SK-N-SH treated with all-trans-retinoic acid at 6 μM for 48 hours (cell line): ENCODE results near the gene ZC3H15.
A peak's percentile ranks its signal among the peaks of the same experiment; 100 is the strongest.

Experiments
- ATAC-seq: fragments of 200-7000 bp; cut with Tn5 transposase; 3 replicates; pipeline ENCODE4 v1.9.1; 2020; ENCODE audit warnings: mild to moderate bottlenecking, moderate library complexity
- ARNTL ChIP-seq: fragments of 450-650 bp; formaldehyde crosslinking; IDR thresholded peaks from 2 replicates; pipeline ENCODE4 v1.5.0; 2020; ENCODE audit warnings: low read depth, mild to moderate bottlenecking, moderate library complexity, borderline replicate concordance
- BACH2 ChIP-seq: fragments of 250-450 bp; sonication (Bioruptor Pico); IDR thresholded peaks from 2 replicates; pipeline ENCODE4 v1.9.0; 2021; ENCODE audit warnings: mild to moderate bottlenecking, borderline replicate concordance
- CREB5 ChIP-seq: fragments of 250-450 bp; sonication (Bioruptor Pico); IDR thresholded peaks from 2 replicates; pipeline ENCODE4 v1.5.1; 2020; ENCODE audit warnings: low read depth, mild to moderate bottlenecking, moderate library complexity
- CSRNP3 ChIP-seq: fragments of 250-450 bp; sonication (Bioruptor Pico); IDR thresholded peaks from 2 replicates; pipeline ENCODE4 v1.5.1; 2021; ENCODE audit warnings: mild to moderate bottlenecking, moderate library complexity
- ESRRG ChIP-seq: fragments of 250-450 bp; sonication (Bioruptor Pico); IDR thresholded peaks from 2 replicates; pipeline ENCODE4 v1.6.1; 2021; ENCODE audit warnings: mild to moderate bottlenecking
- GLIS3 ChIP-seq: fragments of 250-450 bp; sonication (Bioruptor Pico); IDR thresholded peaks from 2 replicates; pipeline ENCODE4 v1.5.0; 2020; ENCODE audit warnings: mild to moderate bottlenecking, moderate library complexity
- ISL1 ChIP-seq: fragments of 250-450 bp; sonication (Bioruptor Pico); IDR thresholded peaks from 2 replicates; pipeline ENCODE4 v2.1.2; 2022; ENCODE audit warnings: mild to moderate bottlenecking, moderate library complexity
- OSR1 ChIP-seq: fragments of 250-450 bp; sonication (Bioruptor Pico); IDR thresholded peaks from 2 replicates; pipeline ENCODE4 v1.8.0; 2022; ENCODE audit warnings: moderate library complexity, mild to moderate bottlenecking, inconsistent platforms
- PATZ1 ChIP-seq: fragments of 250-450 bp; sonication (Bioruptor Pico); IDR thresholded peaks from 2 replicates; pipeline ENCODE4 v1.8.0; 2020; ENCODE audit warnings: mild to moderate bottlenecking, moderate library complexity, borderline replicate concordance
- POU6F1 ChIP-seq: fragments of 250-450 bp; sonication (Bioruptor Pico); IDR thresholded peaks from 2 replicates; pipeline ENCODE4 v1.8.0; 2021; ENCODE audit warnings: low read depth, mild to moderate bottlenecking, moderate library complexity, borderline replicate concordance
- PPARA ChIP-seq: fragments of 250-450 bp; sonication (Bioruptor Pico); IDR thresholded peaks from 2 replicates; pipeline ENCODE4 v1.5.0; 2020; ENCODE audit warnings: mild to moderate bottlenecking, borderline replicate concordance
- RARB ChIP-seq: fragments of 250-450 bp; sonication (Bioruptor Pico); IDR thresholded peaks from 2 replicates; pipeline ENCODE4 v1.8.0; 2021; ENCODE audit warnings: mild to moderate bottlenecking, moderate library complexity
- SNAI2 ChIP-seq: fragments of 250-450 bp; sonication (Bioruptor Pico); IDR thresholded peaks from 2 replicates; pipeline ENCODE4 v1.5.0; 2020; ENCODE audit warnings: mild to moderate bottlenecking, moderate library complexity
- TCF4 ChIP-seq: fragments of 250-450 bp; sonication (Bioruptor Pico); IDR thresholded peaks from 2 replicates; pipeline ENCODE4 v1.8.0; 2021; ENCODE audit warnings: mild to moderate bottlenecking, moderate library complexity, borderline replicate concordance
- TSHZ2 ChIP-seq: fragments of 250-450 bp; sonication (Bioruptor Pico); IDR thresholded peaks from 2 replicates; pipeline ENCODE4 v1.5.0; 2020; ENCODE audit warnings: mild to moderate bottlenecking, moderate library complexity
- ZFP3 ChIP-seq: fragments of 250-450 bp; sonication (Bioruptor Pico); IDR thresholded peaks from 2 replicates; pipeline ENCODE4 v1.5.0; 2020; ENCODE audit warnings: mild to moderate bottlenecking, moderate library complexity
- ZFP30 ChIP-seq: fragments of 450-650 bp; formaldehyde crosslinking; IDR thresholded peaks from 2 replicates; pipeline ENCODE4 v1.5.0; 2022; ENCODE audit warnings: mild to moderate bottlenecking, moderate library complexity
- ZNF565 ChIP-seq: fragments of 450-650 bp; formaldehyde crosslinking; conservative IDR thresholded peaks from 2 replicates; pipeline ENCODE4 v1.5.0; 2020; ENCODE audit warnings: low read depth, mild to moderate bottlenecking, moderate library complexity
- ZNF70 ChIP-seq: fragments of 450-650 bp; formaldehyde crosslinking; IDR thresholded peaks from 2 replicates; pipeline ENCODE4 v1.5.0; 2020; ENCODE audit warnings: mild to moderate bottlenecking, moderate library complexity

The ZC3H15 gene

GRCh38 chr2:186503827-186504606 lies 18.0 kb downstream of the ZC3H15 start:
- TF ChIP-seq POU6F1 (CRISPR knock-in tag) = no peak
- no peak for TF ChIP-seq ESRRG
- TF ChIP-seq ZFP3 (CRISPR knock-in tag) = no peak
- TF ChIP-seq TCF4 = no peak
- TF ChIP-seq PATZ1 (CRISPR knock-in tag) = no peak
- TF ChIP-seq GLIS3 (CRISPR knock-in tag) = no peak
- no peak for TF ChIP-seq PPARA (CRISPR knock-in tag)
- TF ChIP-seq CSRNP3 = no peak
- no peak for TF ChIP-seq RARB (CRISPR knock-in tag)
- no peak for TF ChIP-seq TSHZ2
- no peak for TF ChIP-seq ZNF565 (CRISPR knock-in tag)
- no peak for TF ChIP-seq ISL1
- TF ChIP-seq CREB5 (CRISPR knock-in tag) = no peak
- TF ChIP-seq ARNTL = no peak
- TF ChIP-seq ZFP30 = no peak
- peak; percentile 68 for ATAC-seq

GRCh38 chr2:186508263-186508662 lies 22.2 kb downstream of the ZC3H15 start:
- TF ChIP-seq SNAI2 (CRISPR knock-in tag) = no peak
- no peak for TF ChIP-seq OSR1 (CRISPR knock-in tag)
- TF ChIP-seq ESRRG = no peak
- TF ChIP-seq ZNF70 (CRISPR knock-in tag) = no peak
- TF ChIP-seq ISL1 = no peak
- no peak for TF ChIP-seq TSHZ2
- TF ChIP-seq BACH2 (CRISPR knock-in tag) = no peak
- no peak for TF ChIP-seq TCF4
- TF ChIP-seq, all 23 proteins: peak for 0
- no peak for ATAC-seq
